ENCODE data around the gene NEBL. TPM values are rescaled to one million over a fixed set of nuclear protein-coding genes. Genes with fewer than 3 reads are reported as not detected.

NEBL gene
- total RNA-seq, 1 experiment from 2014 or later: 0.20 TPM

- H3K9me3 ChIP-seq (replicated peaks): no peaks in the 10 kb centered on the region
- H3K27ac ChIP-seq: peak overlapping the region; percentile 74
These were observed 7.1 kb downstream of the NEBL start for GRCh38 chr10:20890009-20890408.

GRCh38 chr10:20888620-20889330 lies 8.3 kb downstream of the NEBL start:
- Histone ChIP-seq H3K9me3 (replicated peaks) (no peaks in the 10 kb centered on the region), H3K4me3 (no peak overlapping the region), H3K27ac (no peak overlapping the region), H3K27me3 (no peaks in the 10 kb centered on the region), H3K4me1 (peaks cover 39% of the 10 kb centered on the region), H3K36me3 (no peaks in the 10 kb centered on the region)
- no peak for DNase-seq

More at GRCh38 chr10:20890009-20890408, 7.1 kb downstream of the NEBL start:
- Histone ChIP-seq H3K36me3 (no peaks in the 10 kb centered on the region), H3K4me1 (peaks cover 39% of the 10 kb centered on the region), H3K27me3 (no peaks in the 10 kb centered on the region), H3K4me3 (no peak overlapping the region)
- peak in 1 of 2 experiments; percentile 52 for DNase-seq

GRCh38 chr10:20887706-20888555 lies 9.2 kb downstream of the NEBL start:
- Histone ChIP-seq H3K4me3 (no peak overlapping the region), H3K27me3 (no peaks in the 10 kb centered on the region), H3K4me1 (peaks cover 39% of the 10 kb centered on the region), H3K36me3 (no peaks in the 10 kb centered on the region), H3K9me3 (replicated peaks) (no peaks in the 10 kb centered on the region), H3K27ac (no peak overlapping the region)
- no peak for DNase-seq

- no peak overlapping the region; the same call in 1 of the 2 replicates for H3K27ac ChIP-seq
- no peaks in the 10 kb centered on the region for H3K36me3 ChIP-seq
- H3K27me3 ChIP-seq: no peaks in the 10 kb centered on the region
- H3K4me3 ChIP-seq: no peak overlapping the region
- DNase-seq: peak in 1 of 2 experiments; percentile 45
- H3K4me1 ChIP-seq: peaks cover 18% of the 10 kb centered on the region
- H3K9me3 ChIP-seq (replicated peaks): no peaks in the 10 kb centered on the region
These were observed 11.4 kb downstream of the NEBL start for GRCh38 chr10:20885678-20886077.

GRCh38 chr10:20883552-20883951 lies 13.6 kb downstream of the NEBL start:
- H3K36me3 ChIP-seq: no peaks in the 10 kb centered on the region
- H3K4me3 ChIP-seq: no peak overlapping the region
- H3K9me3 ChIP-seq (replicated peaks): no peaks in the 10 kb centered on the region
- H3K27me3 ChIP-seq: no peaks in the 10 kb centered on the region
- no peaks in the 10 kb centered on the region; the same call in 1 of the 2 replicates for H3K4me1 ChIP-seq
- no peak for DNase-seq
- H3K27ac ChIP-seq: no peak overlapping the region

- Histone ChIP-seq H3K4me3 (no peak overlapping the region), H3K27ac (no peak overlapping the region), H3K27me3 (no peaks in the 10 kb centered on the region), H3K36me3 (no peaks in the 10 kb centered on the region), H3K4me1 (no peaks in the 10 kb centered on the region; the same call in 1 of the 2 replicates), H3K9me3 (replicated peaks) (no peaks in the 10 kb centered on the region)
- DNase-seq: no peak
These were observed 15.0 kb downstream of the NEBL start for GRCh38 chr10:20882091-20882490.

GRCh38 chr10:20879136-20879535 lies 18.0 kb downstream of the NEBL start:
- no peaks in the 10 kb centered on the region for H3K36me3 ChIP-seq
- H3K27ac ChIP-seq: no peak overlapping the region
- no peaks in the 10 kb centered on the region for H3K27me3 ChIP-seq
- no peaks in the 10 kb centered on the region for H3K9me3 ChIP-seq (replicated peaks)
- DNase-seq: no peak
- H3K4me1 ChIP-seq: peaks cover 7% of the 10 kb centered on the region
- H3K4me3 ChIP-seq: no peak overlapping the region

- no peaks in the 10 kb centered on the region for H3K36me3 ChIP-seq
- no peaks in the 10 kb centered on the region for H3K27me3 ChIP-seq
- peaks cover 14% of the 10 kb centered on the region for H3K4me1 ChIP-seq
- no peaks in the 10 kb centered on the region for H3K9me3 ChIP-seq (replicated peaks)
- DNase-seq: no peak
- H3K27ac ChIP-seq: no peak overlapping the region
- H3K4me3 ChIP-seq: no peak overlapping the region
These were observed 18.8 kb downstream of the NEBL start for GRCh38 chr10:20877986-20878983.

GRCh38 chr10:20877554-20877953 lies 19.6 kb downstream of the NEBL start:
- no peaks in the 10 kb centered on the region for H3K27me3 ChIP-seq
- H3K36me3 ChIP-seq: no peaks in the 10 kb centered on the region
- no peak for DNase-seq
- peaks cover 14% of the 10 kb centered on the region for H3K4me1 ChIP-seq
- H3K27ac ChIP-seq: no peak overlapping the region
- H3K9me3 ChIP-seq (replicated peaks): no peaks in the 10 kb centered on the region
- H3K4me3 ChIP-seq: no peak overlapping the region

- Histone ChIP-seq H3K9me3 (replicated peaks) (no peaks in the 10 kb centered on the region), H3K4me1 (peaks cover 14% of the 10 kb centered on the region), H3K4me3 (no peak overlapping the region), H3K36me3 (no peaks in the 10 kb centered on the region), H3K27me3 (no peaks in the 10 kb centered on the region), H3K27ac (peak overlapping the region; percentile 54)
- peak; percentile 68 to 88 for DNase-seq
These were observed 22.9 kb downstream of the NEBL start for GRCh38 chr10:20874261-20874660.

- Histone ChIP-seq H3K27me3 (no peaks in the 10 kb centered on the region), H3K27ac (no peak overlapping the region), H3K9me3 (replicated peaks) (no peaks in the 10 kb centered on the region), H3K36me3 (no peaks in the 10 kb centered on the region), H3K4me3 (no peak overlapping the region), H3K4me1 (peaks cover 14% of the 10 kb centered on the region)
- DNase-seq: no peak
These were observed 25.1 kb downstream of the NEBL start for GRCh38 chr10:20871970-20872369.

- peaks cover 14% of the 10 kb centered on the region for H3K4me1 ChIP-seq
- H3K9me3 ChIP-seq (replicated peaks): no peaks in the 10 kb centered on the region
- no peak overlapping the region for H3K27ac ChIP-seq
- DNase-seq: no peak
- H3K4me3 ChIP-seq: no peak overlapping the region
- H3K36me3 ChIP-seq: no peaks in the 10 kb centered on the region
- no peaks in the 10 kb centered on the region for H3K27me3 ChIP-seq
These were observed 26.3 kb downstream of the NEBL start for GRCh38 chr10:20870834-20871233.

GRCh38 chr10:20863008-20863407 lies 34.1 kb downstream of the NEBL start:
- Histone ChIP-seq H3K9me3 (replicated peaks) (no peaks in the 10 kb centered on the region), H3K27ac (no peak overlapping the region), H3K4me1 (no peaks in the 10 kb centered on the region), H3K4me3 (no peak overlapping the region), H3K36me3 (no peaks in the 10 kb centered on the region), H3K27me3 (no peaks in the 10 kb centered on the region)
- no peak for DNase-seq

GRCh38 chr10:20858292-20859124 lies 38.6 kb downstream of the NEBL start:
- H3K9me3 ChIP-seq (replicated peaks): no peaks in the 10 kb centered on the region
- H3K27ac ChIP-seq: no peak overlapping the region
- H3K27me3 ChIP-seq: no peaks in the 10 kb centered on the region
- no peak overlapping the region for H3K4me3 ChIP-seq
- no peaks in the 10 kb centered on the region for H3K36me3 ChIP-seq
- no peaks in the 10 kb centered on the region for H3K4me1 ChIP-seq
- peak in 1 of 2 experiments; percentile 54 for DNase-seq

Data from SJCRH30 (cell line).